ENCODE measurements around the gene GPX4. TPM values are rescaled to one million over a fixed set of nuclear protein-coding genes. Genes with fewer than 3 reads are reported as not detected.

GPX4 gene
- total RNA-seq, 1 donor from 2014 or later, result 330 TPM

GRCh38 chr19:1063030-1063908, 40.5 kb upstream of the GPX4 start:
- Mint-ChIP-seq H3K9me3 (ENCODE audit: unreplicated experiment) (no peaks in the 10 kb centered on the region), H3K4me1 (ENCODE audit: unreplicated experiment) (no peaks in the 10 kb centered on the region), H3K27ac (ENCODE audit: unreplicated experiment) (no peak overlapping the region), H3K4me3 (ENCODE audit: unreplicated experiment) (no peak overlapping the region), H3K36me3 (ENCODE audit: low read depth, unreplicated experiment) (peaks cover 5% of the 10 kb centered on the region), H3K27me3 (ENCODE audit: unreplicated experiment) (peaks cover 19% of the 10 kb centered on the region)
- no peak for TF ChIP-seq CTCF (IDR thresholded peaks at IDR 0.05; ENCODE audit: unreplicated experiment)
- no peak for DNase-seq (ENCODE audit: low spot score)

GRCh38 chr19:1063909-1064660, 39.7 kb upstream of the GPX4 start:
- TF ChIP-seq CTCF (IDR thresholded peaks at IDR 0.05; ENCODE audit: unreplicated experiment), result no peak
- Mint-ChIP-seq H3K9me3 (ENCODE audit: unreplicated experiment) (no peaks in the 10 kb centered on the region), H3K4me3 (ENCODE audit: unreplicated experiment) (peak overlapping the region; percentile 37), H3K36me3 (ENCODE audit: low read depth, unreplicated experiment) (peaks cover 5% of the 10 kb centered on the region), H3K4me1 (ENCODE audit: unreplicated experiment) (peaks cover 6% of the 10 kb centered on the region), H3K27me3 (ENCODE audit: unreplicated experiment) (peaks cover 22% of the 10 kb centered on the region), H3K27ac (ENCODE audit: unreplicated experiment) (no peak overlapping the region)
- no peak for DNase-seq (ENCODE audit: low spot score)

GRCh38 chr19:1064661-1065605, 38.9 kb upstream of the GPX4 start:
- Mint-ChIP-seq H3K4me3 (ENCODE audit: unreplicated experiment) (peak overlapping the region; percentile 37), H3K27me3 (ENCODE audit: unreplicated experiment) (peaks cover 22% of the 10 kb centered on the region), H3K27ac (ENCODE audit: unreplicated experiment) (no peak overlapping the region), H3K4me1 (ENCODE audit: unreplicated experiment) (peaks cover 6% of the 10 kb centered on the region), H3K36me3 (ENCODE audit: low read depth, unreplicated experiment) (peaks cover 5% of the 10 kb centered on the region), H3K9me3 (ENCODE audit: unreplicated experiment) (no peaks in the 10 kb centered on the region)
- peak; percentile 76 for DNase-seq (ENCODE audit: low spot score)
- peak; percentile 65 for TF ChIP-seq CTCF (IDR thresholded peaks at IDR 0.05; ENCODE audit: unreplicated experiment)

- Mint-ChIP-seq H3K27me3 (ENCODE audit: unreplicated experiment) (peaks cover 20% of the 10 kb centered on the region), H3K4me1 (ENCODE audit: unreplicated experiment) (peaks cover 6% of the 10 kb centered on the region), H3K27ac (ENCODE audit: unreplicated experiment) (no peak overlapping the region), H3K9me3 (ENCODE audit: unreplicated experiment) (no peaks in the 10 kb centered on the region), H3K36me3 (ENCODE audit: low read depth, unreplicated experiment) (peaks cover 5% of the 10 kb centered on the region), H3K4me3 (ENCODE audit: unreplicated experiment) (no peak overlapping the region)
- DNase-seq (ENCODE audit: low spot score), result no peak
- no peak for TF ChIP-seq CTCF (IDR thresholded peaks at IDR 0.05; ENCODE audit: unreplicated experiment)
These were observed 38.1 kb upstream of the GPX4 start for GRCh38 chr19:1065606-1066109.

Measured in endothelial cell (in vitro differentiated cells).